AML-193 (cell line): Measurements from ENCODE around the gene DYNC1I2.
"Not testable (repeated sequence)": the region's sequence is repeated elsewhere in the genome, so short reads cannot be mapped to it uniquely, and the experiment has no call there.

Experiments used
- DNase-seq, 2 experiments: peaks; one replicate each; lab custom pipeline; 2025; lab: John Stamatoyannopoulos, UW

Gene DYNC1I2

DNA sequence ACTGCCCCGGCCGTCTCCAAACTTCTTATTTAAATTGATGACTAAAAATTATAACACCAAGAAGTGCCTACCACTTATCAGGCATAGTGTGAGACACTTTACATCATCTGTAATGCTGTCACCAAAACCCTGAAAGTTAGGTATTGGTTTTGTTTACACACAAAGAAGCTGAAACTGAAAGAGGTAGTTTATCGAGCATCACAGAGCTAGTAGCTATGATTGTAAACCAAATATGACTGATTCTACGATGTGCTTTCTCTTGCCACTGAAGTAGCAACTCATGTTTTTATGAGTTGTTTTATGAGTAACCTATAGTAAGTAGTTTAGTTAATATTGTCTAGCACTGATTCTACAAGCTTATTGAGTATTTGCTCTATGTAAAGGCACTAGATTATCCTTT lies 31.5 kb downstream of the DYNC1I2 start:
- DNase-seq: no peak

DNA sequence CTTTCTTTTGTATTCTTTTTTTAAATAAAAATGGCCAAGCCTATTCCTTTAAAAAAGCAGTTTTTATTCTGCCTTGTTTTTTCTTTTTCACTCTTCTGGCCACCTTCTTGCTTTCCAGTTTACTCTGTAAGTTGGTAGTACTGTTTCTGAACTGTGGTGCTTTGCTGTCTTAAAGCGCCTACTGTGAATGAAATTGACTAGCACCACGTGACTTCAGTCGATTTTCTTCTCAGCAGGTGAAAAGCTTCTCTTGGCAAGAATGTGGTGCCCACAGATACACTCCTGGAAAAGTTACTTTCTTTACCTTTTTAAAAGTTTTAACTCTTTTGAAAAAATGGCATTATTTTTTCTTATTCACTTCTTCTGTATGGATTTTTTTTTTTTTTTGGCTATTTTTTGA lies 32.4 kb downstream of the DYNC1I2 start:
- no peak for DNase-seq

DNA sequence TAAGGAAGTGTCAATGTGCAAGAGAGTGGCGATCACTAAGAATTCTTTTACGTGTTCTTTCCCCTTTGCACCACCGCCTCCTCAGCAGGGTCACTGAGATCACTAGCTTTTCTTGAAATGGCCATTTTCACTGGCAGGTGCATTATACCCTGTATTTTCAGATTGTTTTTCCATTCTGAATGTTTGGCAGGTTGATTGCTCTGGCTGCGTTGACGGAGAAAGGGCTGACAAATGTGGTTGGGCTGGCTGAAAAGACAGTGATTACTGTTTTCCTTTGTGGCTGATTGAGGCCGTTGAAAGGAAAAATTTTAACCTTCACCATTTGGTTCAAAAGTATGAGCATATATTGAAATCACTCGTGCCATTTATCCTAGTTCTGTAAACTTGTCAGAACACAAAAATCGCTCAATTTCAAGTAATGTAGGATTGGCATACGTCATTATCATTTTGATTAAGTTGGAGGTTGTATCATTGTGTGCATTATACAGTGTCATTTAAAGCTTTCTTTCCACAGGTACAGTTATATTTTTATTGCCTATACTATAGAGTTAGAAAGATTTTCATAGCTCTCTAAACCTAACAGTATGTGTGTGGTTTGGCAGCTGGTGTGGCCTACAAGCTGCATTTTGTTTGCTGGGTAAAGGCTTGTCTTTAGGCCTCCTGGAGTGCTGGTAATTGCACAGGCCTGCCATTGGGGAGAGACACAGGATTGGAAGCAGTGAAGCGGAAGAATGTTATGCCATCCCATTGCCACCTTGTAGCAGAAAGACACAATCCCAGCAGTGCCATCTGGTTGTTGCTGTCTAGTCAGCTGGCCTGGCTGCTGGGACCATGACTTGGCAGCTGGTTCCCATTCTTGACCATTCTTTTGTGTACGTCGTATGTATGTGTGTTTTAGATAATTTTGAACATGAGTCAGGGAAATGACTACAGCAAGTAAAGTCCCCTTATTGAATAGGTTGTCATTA lies 36.7 kb downstream of the DYNC1I2 start:
- DNase-seq: no peak

DNA sequence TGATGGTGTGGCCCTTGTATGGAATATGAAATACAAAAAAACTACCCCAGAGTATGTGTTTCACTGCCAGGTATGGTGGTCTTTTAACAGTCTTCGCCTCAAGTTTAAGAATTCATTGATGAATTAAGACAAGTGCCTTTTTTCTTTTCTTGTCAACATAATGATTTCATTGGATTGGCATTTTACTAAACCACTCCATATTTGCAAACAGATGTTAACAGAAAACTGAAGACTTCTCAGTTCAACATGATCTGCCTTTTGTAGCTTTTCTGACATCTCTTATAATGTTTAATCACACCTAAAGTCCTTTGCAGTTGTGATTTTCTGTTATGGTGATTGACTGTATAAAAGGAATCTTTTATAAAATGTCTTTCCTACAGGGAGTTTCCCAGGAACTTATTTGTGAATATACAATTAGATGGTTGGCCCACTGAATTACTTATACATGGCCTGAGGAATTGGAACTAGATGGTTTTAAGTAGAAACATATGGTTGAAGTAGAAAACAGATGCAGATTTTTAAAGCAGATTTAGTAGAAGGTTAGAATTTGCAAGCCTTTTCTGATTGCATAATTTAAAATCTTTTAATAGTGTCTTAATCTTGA lies 39.7 kb downstream of the DYNC1I2 start:
- no peak for DNase-seq

DNA sequence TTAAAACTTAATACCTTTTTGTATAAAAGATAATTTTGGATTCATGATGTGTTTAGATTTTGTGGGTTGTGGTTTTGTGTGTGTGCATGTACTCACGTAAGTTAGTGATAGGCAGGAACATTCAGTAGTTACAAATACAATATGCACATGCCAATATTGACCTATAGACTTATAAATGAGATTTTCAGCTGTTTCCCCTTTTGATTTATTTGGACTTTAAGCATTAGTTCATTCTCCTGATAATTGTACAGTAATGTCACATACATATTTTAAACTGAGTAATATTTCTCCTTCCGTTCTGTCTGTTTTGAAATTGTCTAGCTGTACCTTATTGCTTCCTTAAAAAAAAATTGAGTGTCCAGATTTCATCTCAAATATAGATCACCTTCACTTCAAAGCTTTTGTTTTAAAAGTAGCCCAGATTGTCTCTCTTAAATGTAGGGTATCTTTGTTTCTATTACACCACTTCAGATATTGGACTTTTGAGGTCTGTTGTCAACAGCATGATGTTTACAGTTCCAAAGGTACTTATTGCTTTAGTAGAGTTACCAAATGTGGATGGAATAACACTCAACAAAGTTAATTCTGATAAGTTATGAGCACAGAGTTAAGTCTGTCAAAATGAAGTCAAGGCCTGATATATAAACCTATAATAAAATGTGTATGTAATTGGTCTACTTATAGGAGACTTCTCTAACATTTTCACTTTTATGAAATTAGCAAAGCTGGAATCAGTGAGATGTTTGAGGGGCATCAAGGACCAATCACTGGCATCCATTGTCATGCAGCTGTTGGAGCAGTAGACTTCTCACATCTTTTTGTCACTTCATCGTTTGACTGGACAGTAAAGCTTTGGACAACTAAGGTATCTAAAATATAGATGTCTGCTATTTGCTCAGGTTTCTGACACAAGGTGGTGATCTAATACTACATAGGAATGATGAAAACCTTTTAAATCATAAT lies 42.0 kb downstream of the DYNC1I2 start:
- no peak for DNase-seq

DNA sequence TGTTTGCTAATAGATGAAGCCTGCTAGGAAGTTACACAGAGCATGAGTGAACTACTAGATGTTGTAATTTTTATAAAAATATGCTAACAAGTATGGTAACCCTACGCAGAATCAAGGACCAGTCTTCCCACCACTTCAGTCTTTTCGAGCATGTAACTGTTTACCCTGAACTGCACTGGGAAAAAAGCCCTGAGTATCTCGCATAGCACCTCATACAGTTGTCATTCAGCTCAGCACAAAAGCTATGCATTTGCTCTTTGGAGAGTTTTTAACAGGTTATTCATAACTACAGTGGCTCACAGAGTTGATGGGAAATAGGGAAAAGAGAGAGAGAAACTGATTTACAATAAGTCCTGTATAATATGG lies 42.7 kb downstream of the DYNC1I2 start:
- no peak for DNase-seq

DNA sequence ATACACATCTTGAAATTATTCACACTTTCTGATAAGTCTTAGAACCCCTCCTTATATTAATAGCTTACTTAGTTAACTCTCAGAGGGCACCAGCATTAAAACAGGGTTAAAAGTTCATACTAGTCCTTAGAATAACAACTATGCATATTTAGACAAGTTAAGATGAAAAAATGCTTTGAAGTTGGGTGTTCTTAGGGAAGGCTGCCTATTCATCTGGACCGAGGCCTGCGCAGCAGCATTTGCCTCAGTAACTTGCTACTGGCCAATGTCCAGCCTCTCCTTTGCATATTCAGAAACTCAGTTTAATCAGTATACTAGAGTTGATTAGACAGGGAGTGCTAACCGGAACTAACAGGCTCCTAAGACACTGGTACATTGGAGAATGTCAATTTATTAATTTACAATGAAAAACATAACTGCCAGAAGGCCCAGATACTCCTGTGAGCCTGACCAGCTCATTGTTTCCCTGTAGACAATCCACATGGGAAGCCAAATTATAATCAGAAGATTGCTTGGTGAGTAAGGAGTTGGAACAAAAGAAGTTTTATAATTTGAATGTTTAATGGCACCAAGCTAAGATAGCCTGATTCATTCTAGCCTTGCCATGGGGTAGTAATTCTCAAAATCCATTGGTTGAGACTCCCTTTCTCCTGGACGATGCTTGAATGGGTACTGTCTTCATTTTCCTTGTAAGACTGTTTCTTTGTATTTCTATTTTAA lies 48.9 kb downstream of the DYNC1I2 start:
- no peak for DNase-seq

DNA sequence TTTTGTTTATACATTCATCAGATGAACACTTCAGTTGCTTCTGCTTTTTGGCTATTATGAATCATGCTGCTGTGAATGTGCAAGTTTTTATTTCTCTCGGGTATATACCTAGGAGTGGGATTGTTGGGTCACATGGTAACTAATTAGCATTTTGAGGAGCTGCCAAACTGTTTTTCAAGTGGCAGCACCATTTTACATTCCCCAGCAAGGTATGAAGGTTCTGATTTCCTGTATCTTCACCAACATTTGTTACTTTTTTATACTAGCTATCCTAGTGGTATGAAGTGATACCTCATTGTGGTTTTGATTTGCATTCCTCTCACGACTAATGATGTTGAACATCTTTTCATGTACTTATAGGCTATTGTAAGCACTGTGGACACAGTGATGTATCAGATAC lies 53.9 kb downstream of the DYNC1I2 start:
- no peak for DNase-seq

DNA sequence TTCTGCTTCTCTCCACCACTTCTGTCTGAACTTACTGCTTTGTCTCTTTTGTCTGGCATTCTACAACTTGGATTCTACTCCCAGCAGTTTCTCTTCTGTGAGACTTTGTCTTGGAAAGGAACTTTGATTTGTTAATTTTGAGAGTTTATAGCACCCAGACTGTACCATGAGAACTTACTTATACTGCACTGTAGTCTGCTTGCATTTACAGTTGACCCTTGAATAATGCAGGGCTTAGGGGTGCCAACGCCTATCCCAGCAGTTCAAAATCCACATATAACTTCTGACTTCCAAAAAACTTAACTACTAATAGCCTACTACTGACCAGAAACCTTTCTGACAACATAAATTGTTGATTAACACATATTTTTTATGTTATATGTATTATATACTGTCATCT lies 55.5 kb downstream of the DYNC1I2 start:
- DNase-seq: no peak

DNA sequence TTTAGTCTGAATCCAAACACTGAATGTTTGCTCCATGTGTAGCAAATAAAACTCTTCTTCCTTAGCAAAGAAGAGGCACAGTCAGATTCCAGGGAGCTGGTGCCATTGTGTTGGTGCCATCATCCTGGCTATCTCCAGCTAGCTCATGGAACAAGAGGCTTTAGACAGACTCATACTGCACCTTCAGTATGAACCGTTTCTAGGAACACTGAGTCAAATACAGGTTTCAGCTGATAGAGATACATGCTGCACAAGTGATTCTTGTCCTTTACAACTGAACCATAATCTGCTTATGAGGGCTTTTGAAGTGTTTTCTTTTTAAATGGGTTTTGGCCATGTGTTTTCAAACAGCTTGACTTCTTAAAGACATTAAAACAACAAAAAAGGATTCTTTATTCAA lies 57.9 kb downstream of the DYNC1I2 start:
- no peak for DNase-seq

DNA sequence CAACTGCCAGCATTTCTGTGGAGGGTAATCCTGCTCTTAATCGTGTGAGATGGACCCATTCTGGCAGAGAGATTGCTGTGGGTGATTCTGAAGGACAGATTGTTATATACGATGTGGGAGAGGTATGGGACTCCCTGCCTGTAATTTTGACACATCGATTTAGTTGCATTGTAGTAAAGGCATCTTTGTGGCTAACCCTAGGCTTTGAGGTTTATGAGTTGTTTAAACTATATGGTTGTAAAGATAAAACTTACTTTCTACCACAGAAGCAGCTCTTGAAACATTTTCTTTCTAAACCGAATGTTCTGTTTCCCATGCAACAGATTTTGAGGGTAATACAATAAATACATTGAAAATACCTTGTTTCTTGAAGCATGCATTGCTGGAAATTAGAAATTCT lies 58.5 kb downstream of the DYNC1I2 start:
- no peak for DNase-seq

DNA sequence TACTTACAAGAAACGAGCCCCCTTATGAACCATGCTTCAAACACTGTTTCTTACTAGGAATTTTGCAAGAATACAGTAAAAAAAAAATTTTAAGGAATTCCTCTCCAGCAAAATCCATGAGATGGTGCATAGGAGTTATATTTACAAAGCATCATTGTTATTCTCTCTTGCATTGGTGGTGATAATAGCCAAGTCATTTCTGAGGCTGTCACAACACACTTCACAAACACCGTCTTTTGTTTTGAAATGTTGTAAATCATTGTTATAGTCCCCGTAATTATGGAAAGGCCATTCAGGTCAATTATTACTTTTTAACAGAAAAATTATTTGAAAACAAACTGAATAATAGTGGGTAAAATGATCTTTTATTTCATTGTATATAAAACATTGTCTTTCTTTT lies 60.1 kb downstream of the DYNC1I2 start:
- DNase-seq: no peak

DNA sequence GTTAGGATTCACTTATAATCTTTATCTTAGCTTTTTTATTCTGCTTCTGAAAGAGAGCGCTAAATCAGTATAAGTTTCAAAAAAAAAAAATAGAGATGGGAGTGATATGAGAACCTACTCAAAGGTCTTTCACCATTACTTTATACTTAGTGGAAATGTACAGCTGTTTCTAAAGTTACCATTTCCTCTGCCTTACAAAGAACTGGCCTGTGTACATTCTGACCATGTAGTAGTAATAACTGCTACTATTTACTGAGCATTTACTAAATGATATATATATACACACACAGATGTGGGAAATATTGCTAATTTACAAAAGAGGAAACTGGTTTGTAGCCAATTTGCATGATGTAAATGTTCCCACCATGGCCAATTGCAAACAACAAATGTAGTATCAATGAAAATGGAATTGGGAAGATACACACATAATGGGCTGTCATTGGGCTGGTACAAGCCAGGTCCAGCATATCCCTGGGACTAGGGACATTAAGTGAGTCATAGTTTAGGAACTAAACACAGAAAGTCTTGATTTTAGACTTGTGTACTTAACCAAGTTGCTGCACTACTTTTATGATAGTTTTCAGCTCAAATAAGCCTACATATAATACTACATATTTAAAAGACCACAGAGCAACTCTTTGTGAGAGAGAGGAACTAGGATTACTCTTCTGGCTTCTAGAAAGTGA lies 67.1 kb downstream of the DYNC1I2 start:
- no peak for DNase-seq

DNA sequence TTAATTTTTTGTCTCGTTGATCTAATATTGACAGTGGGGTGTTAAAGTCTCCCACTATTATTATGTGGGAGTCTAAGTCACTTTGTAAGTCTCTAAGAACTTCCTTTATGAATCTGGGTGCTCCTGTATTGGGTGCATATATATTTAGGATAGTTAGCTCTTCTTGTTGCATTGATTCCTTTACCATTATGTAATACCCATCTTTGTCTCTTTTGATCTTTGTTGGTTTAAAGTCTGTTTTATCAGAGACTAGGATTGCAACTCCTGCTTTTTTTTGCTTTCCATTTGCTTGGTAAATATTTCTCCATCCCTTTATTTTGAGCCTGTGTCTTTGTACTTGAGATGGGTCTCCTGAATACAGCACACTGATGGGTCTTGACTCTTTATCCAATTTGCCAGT lies 71.5 kb downstream of the DYNC1I2 start:
- DNase-seq: not testable (repeated sequence)

DNA sequence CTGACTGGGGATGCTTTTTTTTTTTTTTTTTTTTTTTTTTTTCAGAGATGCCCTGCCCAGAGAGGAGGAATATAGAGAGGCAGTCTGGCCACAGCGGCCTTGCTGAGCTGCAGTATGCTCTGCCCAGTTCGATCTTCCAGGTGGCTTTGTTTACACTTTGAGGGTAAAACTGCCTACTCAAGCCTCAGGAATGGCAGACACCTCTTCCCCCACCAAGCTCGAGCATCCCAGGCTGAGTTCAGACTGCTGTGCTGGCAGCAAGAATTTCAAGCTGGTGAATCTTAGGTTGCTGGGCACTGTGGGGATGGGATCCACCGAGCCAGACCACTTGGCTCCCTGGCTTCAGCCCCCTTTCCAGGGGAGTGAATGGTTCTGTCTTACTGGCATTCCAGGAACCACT lies 73.9 kb downstream of the DYNC1I2 start:
- DNase-seq: not testable (repeated sequence)

DNA sequence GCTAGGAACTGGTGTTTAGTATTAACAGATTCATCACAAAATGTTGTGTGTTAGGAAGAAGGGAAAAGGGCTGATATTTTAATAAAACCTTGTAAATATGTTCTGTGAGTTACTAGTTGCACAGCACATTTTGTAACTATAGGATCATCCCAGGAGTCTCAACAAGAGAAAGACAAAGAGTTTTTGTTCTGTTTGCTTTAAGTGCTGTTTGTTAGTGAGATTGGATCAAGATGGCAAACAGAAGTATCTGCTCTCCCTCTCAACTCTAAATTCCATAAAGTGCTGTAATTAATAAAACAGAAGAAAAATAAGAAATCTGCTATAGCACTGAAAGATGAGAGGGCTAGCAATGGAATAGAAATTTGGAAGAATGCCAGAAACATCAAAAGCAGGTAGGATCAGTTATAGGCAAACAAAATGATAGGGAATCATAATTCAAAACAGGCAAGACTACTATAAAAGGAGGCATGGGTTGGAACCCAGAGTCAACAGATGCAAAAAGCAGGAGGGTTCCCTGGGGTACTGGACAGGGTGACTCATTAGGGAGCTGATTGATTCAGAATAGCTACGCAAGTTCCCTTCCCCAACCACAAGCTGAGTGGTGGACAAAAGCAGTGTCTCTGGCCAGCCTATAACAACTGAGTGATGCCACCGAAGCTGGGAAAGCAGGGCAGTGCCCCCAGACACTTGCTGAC lies 75.8 kb downstream of the DYNC1I2 start:
- no peak for DNase-seq

DNA sequence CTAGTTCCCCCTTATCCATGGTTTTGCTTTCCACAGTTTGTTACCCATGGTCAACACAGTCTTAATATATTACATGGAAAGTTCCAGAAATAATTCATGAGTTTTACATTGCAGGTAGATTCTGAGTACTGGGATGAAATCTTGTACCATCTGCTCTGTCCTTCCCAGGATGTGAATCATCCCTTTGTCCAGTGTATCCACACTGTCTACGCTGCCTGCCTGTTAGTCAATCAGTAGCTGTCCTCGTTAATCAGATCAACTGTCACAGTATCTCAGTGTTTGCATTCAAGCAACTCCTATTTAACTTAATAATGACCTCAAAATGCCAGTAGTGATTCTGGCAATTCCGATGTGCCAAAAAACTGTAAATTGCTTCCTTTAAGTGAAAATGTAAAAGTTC lies 76.3 kb downstream of the DYNC1I2 start:
- no peak for DNase-seq

DNA sequence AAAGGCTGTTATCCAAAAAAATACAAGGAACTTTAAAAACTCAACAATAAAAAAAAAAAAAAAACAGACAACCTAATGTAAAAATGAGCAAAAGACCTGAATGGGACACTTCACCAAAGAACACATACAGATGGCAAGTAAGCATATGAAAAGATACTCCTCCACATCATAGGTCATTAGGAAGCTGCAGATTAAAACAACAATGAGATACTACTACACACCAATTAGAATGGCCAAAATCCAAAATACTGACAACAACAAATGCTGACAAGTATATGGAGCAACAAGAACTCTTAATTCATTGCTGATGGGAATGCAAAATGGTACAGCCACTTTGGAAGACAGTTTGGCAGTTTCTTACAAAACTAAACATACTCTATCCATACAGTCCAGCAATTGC lies 84.2 kb downstream of the DYNC1I2 start:
- DNase-seq: no peak

DNA sequence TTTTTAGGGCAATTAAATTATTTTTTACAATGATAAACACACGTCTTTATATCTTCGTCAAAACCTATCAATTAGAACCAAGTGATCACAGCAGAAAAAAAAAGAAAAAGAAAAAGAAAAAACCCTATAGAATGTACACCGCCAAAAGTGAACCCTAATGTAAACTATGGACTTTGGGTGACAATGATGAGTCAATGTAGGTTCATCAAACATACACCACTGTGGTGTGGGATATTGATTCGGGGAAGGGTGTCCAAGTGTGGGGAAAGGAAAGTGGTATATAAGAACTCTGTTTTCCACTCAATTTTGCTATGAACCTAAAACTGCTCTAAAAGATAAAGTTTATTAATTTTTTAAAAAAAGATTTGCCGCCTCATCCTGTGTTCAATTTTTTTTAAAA lies 85.1 kb downstream of the DYNC1I2 start:
- DNase-seq: no peak

DNA sequence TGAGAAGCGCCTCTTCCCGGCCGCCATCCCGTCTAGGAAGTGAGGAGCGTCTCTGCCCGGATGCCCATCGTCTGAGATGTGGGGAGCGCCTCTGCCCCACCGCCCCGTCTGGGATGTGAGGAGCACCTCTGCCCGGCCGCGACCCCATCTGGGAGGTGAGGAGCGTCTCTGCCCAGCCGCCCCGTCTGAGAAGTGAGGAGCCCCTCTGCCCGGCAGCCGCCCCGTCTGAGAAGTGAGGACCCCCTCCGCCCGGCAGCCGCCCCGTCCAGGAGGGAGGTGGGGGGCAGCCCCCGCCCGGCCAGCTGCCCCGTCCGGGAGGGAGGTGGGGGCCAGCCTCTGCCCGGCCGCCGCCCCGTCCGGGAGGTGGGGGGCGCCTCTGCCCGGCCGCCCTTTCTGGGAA lies 87.3 kb downstream of the DYNC1I2 start:
- not testable (repeated sequence) for DNase-seq

DNA sequence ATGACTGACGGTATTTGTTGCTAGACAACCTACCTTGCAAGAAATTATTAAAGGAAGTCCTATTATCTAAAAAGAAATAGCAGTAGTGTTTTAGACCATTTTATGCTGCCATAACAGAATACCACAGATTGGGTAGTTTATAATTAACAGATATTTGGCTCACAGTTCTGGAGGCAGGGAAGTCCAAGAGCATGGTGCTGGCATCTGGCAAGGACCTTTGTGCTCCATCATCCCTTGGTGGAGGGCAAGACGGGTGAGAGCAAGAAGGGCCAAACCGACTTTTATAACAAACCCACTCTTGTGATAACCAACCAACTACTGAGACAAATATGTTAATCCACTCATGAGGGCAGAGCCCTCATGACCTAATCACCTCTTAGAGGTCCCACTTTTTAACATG lies 91.2 kb downstream of the DYNC1I2 start:
- no peak for DNase-seq
